Coronary artery (tissue), 2 donors: Measurements from ENCODE around the gene DGKI.

ENCODE experiments used
- DNase-seq: peaks from one replicate; pipeline ENCODE4 v3.0.0-alpha.2; 2017; ENCODE audit warnings: low spot score
- H3K27ac ChIP-seq, 2 donors: fragments of 200-600 bp; sonication (generic); one replicate each; pipeline ENCODE4 v1.5.1; 2016 to 2019
- H3K4me3 ChIP-seq: fragments of 200-600 bp; sonication (generic); 2 replicates; pipeline ENCODE4 v1.5.1; 2016; ENCODE audit warnings: mild to moderate bottlenecking, moderate library complexity
- CTCF ChIP-seq: fragments of 200-600 bp; sonication (generic); IDR thresholded peaks from one replicate; pipeline ENCODE4 v1.5.1; 2019; ENCODE audit warnings: antibody characterized with exemption

The DGKI gene

GRCh38 chr7:137886746-137887145 is 40.0 kb upstream of the DGKI start:
- TF ChIP-seq CTCF = no peak
- no peak for DNase-seq

GRCh38 chr7:137886281-137886680 is 39.5 kb upstream of the DGKI start:
- Histone ChIP-seq H3K27ac (no peak overlapping the region), H3K4me3 (no peak overlapping the region)
- no peak for TF ChIP-seq CTCF
- DNase-seq = no peak

More at GRCh38 chr7:137886746-137887145, 40.0 kb upstream of the DGKI start:
- Histone ChIP-seq H3K4me3 (no peak overlapping the region), H3K27ac (no peak overlapping the region)

GRCh38 chr7:137885678-137886077 is 38.9 kb upstream of the DGKI start:
- no peak for TF ChIP-seq CTCF
- Histone ChIP-seq H3K4me3 (no peak overlapping the region), H3K27ac (no peak overlapping the region)
- no peak for DNase-seq

GRCh38 chr7:137882806-137883205 is 36.0 kb upstream of the DGKI start:
- no peak for TF ChIP-seq CTCF
- Histone ChIP-seq H3K4me3 (no peak overlapping the region), H3K27ac (no peak overlapping the region)
- DNase-seq = no peak

- Histone ChIP-seq H3K27ac (peak overlapping the region in 1 of 2 donors; percentile 46), H3K4me3 (no peak overlapping the region)
- no peak for DNase-seq
- TF ChIP-seq CTCF = no peak
These were observed 35.5 kb upstream of the DGKI start for GRCh38 chr7:137882261-137882668.

GRCh38 chr7:137881607-137882260 is 35.0 kb upstream of the DGKI start:
- Histone ChIP-seq H3K27ac (peak overlapping the region in 1 of 2 donors; percentile 46), H3K4me3 (no peak overlapping the region)
- no peak for TF ChIP-seq CTCF
- DNase-seq = no peak

GRCh38 chr7:137880432-137880831 is 33.7 kb upstream of the DGKI start:
- TF ChIP-seq CTCF = no peak
- no peak for DNase-seq
- Histone ChIP-seq H3K4me3 (no peak overlapping the region), H3K27ac (peak overlapping the region in 1 of 2 donors; percentile 66)
